ENCODE data around the gene FBXO17. TPM values are rescaled to one million over a fixed set of nuclear protein-coding genes. Genes with fewer than 3 reads are reported as not detected.

The FBXO17 gene
- total and polyA plus RNA-seq, 2 experiments from 2014 or later: 41.9 to 49.4 TPM

DNA sequence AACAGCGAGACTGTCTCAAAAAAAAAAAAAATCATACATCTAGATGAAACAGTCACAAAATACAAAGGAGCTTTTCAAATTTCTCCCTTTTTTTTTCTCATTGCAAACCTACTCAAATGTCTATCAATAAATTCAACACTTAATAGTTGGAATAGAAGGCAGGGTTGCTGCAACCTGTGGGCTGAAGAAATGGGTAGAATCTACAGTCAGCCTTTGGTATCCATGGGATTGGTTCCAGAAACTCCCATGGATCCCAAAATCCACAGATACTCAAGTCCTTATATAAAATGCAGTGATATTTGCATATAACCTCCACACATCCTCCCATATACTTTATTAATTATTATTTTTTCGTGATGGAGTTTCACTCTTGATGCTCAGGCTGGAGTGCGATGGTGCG, 42.1 kb upstream of the FBXO17 start:
- Histone ChIP-seq H3K4me1 (ENCODE audit: insufficient read depth) (no peaks in the 10 kb centered on the region), H3K36me3 (replicated peaks; ENCODE audit: insufficient read depth, low read depth) (no peaks in the 10 kb centered on the region), H3K4me3 (no peak overlapping the region), H4K20me1 (ENCODE audit: insufficient read depth, poor library complexity, severe bottlenecking) (no peaks in the 10 kb centered on the region), H3K9me3 (ENCODE audit: low read depth) (no peaks in the 10 kb centered on the region), H3K79me2 (no peaks in the 10 kb centered on the region), H2AFZ (no peak overlapping the region), H3K27me3 (no peaks in the 10 kb centered on the region), H3K9me2 (replicated peaks; ENCODE audit: insufficient read depth) (no peaks in the 10 kb centered on the region), H3K4me2 (no peak overlapping the region), H3K27ac (no peak overlapping the region)
- no peak for DNase-seq (ENCODE audit: low spot score)
- TF ChIP-seq EZH2phosphoT487 (IDR thresholded peaks at IDR 0.05; ENCODE audit: low read depth, severe bottlenecking, unreplicated experiment) (no peak), EZH2 (IDR thresholded peaks at IDR 0.05; ENCODE audit: borderline replicate concordance) (no peak), CTCF (IDR thresholded peaks at IDR 0.05; ENCODE audit: poor library complexity) (no peak)
- WGBS (ENCODE audit: low lambda C conversion rate, missing lambda C conversion rate): 97% methylated on average over 4 of the region's 4 CpGs

DNA sequence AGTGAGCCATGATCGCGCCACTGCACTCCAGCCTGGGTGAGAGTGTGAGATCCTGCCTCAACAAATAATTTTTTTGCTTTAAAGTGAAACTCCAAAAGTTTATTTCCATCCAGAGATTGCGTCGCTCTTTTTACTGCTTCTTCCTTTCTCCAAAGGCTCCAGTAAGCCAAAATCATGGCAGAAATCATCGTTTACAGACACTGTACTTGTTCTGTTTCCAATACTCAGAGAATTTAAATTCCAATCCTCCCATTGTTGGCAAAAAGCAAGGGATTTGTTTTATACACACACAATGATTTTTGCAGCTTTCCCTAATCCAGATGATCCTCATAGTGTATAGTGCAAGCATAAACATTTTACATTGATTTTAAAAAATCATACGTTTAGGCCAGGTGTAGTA, 41.5 kb upstream of the FBXO17 start:
- no peaks in the 10 kb centered on the region for H3K79me2 ChIP-seq
- H3K36me3 ChIP-seq (replicated peaks; ENCODE audit: insufficient read depth, low read depth): no peaks in the 10 kb centered on the region
- H4K20me1 ChIP-seq (ENCODE audit: insufficient read depth, poor library complexity, severe bottlenecking): no peaks in the 10 kb centered on the region
- H3K4me2 ChIP-seq: no peak overlapping the region
- no peaks in the 10 kb centered on the region for H3K9me3 ChIP-seq (ENCODE audit: low read depth)
- WGBS (ENCODE audit: low lambda C conversion rate, missing lambda C conversion rate): 91% methylated on average over 6 of the region's 6 CpGs
- no peak for TF ChIP-seq EZH2 (IDR thresholded peaks at IDR 0.05; ENCODE audit: borderline replicate concordance)
- no peak for TF ChIP-seq EZH2phosphoT487 (IDR thresholded peaks at IDR 0.05; ENCODE audit: low read depth, severe bottlenecking, unreplicated experiment)
- TF ChIP-seq CTCF (IDR thresholded peaks at IDR 0.05; ENCODE audit: poor library complexity): no peak
- no peak overlapping the region for H2AFZ ChIP-seq
- H3K4me1 ChIP-seq (ENCODE audit: insufficient read depth): no peaks in the 10 kb centered on the region
- no peak for DNase-seq (ENCODE audit: low spot score)
- H3K9me2 ChIP-seq (replicated peaks; ENCODE audit: insufficient read depth): no peaks in the 10 kb centered on the region
- no peak overlapping the region for H3K27ac ChIP-seq
- no peaks in the 10 kb centered on the region for H3K27me3 ChIP-seq
- no peak overlapping the region for H3K4me3 ChIP-seq

DNA sequence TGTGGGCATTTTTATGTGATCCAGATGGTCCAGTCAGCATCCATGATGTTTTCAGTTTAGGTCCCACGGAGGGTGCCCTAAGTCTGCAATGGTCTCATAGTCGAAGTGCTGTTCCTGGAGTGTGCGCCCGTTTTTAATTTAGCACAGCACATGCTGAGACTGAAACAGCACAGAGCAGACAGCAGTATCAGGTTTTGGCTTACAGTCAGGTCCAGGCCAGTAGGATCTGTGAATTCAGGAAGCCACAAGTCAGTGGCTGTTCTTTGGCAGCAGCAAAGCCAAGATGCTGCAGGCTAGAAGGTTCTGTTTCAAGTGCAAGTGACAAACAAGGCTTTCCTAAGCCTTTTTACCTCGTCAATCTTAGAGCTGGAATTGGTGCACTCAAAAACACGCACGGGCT, 38.5 kb upstream of the FBXO17 start:
- no peaks in the 10 kb centered on the region for H3K9me3 ChIP-seq (ENCODE audit: low read depth)
- no peaks in the 10 kb centered on the region for H3K79me2 ChIP-seq
- H3K4me1 ChIP-seq (ENCODE audit: insufficient read depth): no peaks in the 10 kb centered on the region
- TF ChIP-seq CTCF (IDR thresholded peaks at IDR 0.05; ENCODE audit: poor library complexity): no peak
- H3K4me2 ChIP-seq: no peak overlapping the region
- H3K36me3 ChIP-seq (replicated peaks; ENCODE audit: insufficient read depth, low read depth): no peaks in the 10 kb centered on the region
- WGBS (ENCODE audit: low lambda C conversion rate, missing lambda C conversion rate): 78% methylated on average over 7 of the region's 7 CpGs
- DNase-seq (ENCODE audit: low spot score): no peak
- H3K27ac ChIP-seq: no peak overlapping the region
- H3K4me3 ChIP-seq: no peak overlapping the region
- no peak overlapping the region for H2AFZ ChIP-seq
- H4K20me1 ChIP-seq (ENCODE audit: insufficient read depth, poor library complexity, severe bottlenecking): no peaks in the 10 kb centered on the region
- H3K27me3 ChIP-seq: no peaks in the 10 kb centered on the region
- H3K9me2 ChIP-seq (replicated peaks; ENCODE audit: insufficient read depth): no peaks in the 10 kb centered on the region

DNA sequence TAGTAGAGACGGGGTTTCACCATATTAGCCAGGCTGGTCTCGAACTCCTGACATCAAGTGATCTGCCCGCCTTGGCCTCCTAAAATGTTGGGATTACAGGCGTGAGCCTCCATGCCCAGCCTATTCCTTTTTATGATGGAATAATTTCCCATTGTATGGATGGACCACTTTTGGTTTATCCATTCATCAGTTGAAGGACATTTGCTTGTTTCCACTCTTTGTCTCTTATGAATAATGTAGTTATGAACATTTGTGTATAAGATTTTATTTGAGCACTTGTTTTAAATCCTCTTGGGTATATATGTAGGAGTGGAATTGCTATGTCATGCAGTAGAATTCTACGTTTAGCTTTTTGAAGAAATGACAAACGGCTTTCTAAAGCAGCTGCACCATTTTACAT, 33.5 kb upstream of the FBXO17 start:
- Histone ChIP-seq H3K36me3 (replicated peaks; ENCODE audit: insufficient read depth, low read depth) (no peaks in the 10 kb centered on the region), H4K20me1 (ENCODE audit: insufficient read depth, poor library complexity, severe bottlenecking) (no peaks in the 10 kb centered on the region), H3K4me1 (ENCODE audit: insufficient read depth) (no peaks in the 10 kb centered on the region), H2AFZ (no peak overlapping the region), H3K27me3 (no peaks in the 10 kb centered on the region), H3K4me2 (no peak overlapping the region), H3K9me3 (ENCODE audit: low read depth) (no peaks in the 10 kb centered on the region), H3K4me3 (no peak overlapping the region), H3K27ac (no peak overlapping the region), H3K9me2 (replicated peaks; ENCODE audit: insufficient read depth) (no peaks in the 10 kb centered on the region), H3K79me2 (no peaks in the 10 kb centered on the region)
- 91% methylated on average over 6 of the region's 6 CpGs for WGBS (ENCODE audit: low lambda C conversion rate, missing lambda C conversion rate)
- TF ChIP-seq EZH2 (IDR thresholded peaks at IDR 0.05; ENCODE audit: borderline replicate concordance) (no peak), EZH2phosphoT487 (IDR thresholded peaks at IDR 0.05; ENCODE audit: low read depth, severe bottlenecking, unreplicated experiment) (no peak), CTCF (IDR thresholded peaks at IDR 0.05; ENCODE audit: poor library complexity) (no peak)
- DNase-seq (ENCODE audit: low spot score): no peak
